GM10266 (cell line): ENCODE results near the gene C1QB.

Source experiments
- DNase-seq: peaks from one replicate; pipeline ENCODE4 v3.0.0; 2012; ENCODE audit errors: extremely low spot score
- TF ChIP-seq, protein P1 (sequence below): IDR thresholded peaks from 2 replicates; pipeline ENCODE4 v1.5.1; 2012; ENCODE audit warnings: mild to moderate bottlenecking, low read depth; ENCODE audit not compliant: control insufficient read depth, insufficient read depth; ENCODE audit errors: missing control alignments

Gene C1QB

GRCh38 chr1:22613572-22613918 lies 39.5 kb upstream of the C1QB start:
- TF ChIP-seq, protein P1, sequence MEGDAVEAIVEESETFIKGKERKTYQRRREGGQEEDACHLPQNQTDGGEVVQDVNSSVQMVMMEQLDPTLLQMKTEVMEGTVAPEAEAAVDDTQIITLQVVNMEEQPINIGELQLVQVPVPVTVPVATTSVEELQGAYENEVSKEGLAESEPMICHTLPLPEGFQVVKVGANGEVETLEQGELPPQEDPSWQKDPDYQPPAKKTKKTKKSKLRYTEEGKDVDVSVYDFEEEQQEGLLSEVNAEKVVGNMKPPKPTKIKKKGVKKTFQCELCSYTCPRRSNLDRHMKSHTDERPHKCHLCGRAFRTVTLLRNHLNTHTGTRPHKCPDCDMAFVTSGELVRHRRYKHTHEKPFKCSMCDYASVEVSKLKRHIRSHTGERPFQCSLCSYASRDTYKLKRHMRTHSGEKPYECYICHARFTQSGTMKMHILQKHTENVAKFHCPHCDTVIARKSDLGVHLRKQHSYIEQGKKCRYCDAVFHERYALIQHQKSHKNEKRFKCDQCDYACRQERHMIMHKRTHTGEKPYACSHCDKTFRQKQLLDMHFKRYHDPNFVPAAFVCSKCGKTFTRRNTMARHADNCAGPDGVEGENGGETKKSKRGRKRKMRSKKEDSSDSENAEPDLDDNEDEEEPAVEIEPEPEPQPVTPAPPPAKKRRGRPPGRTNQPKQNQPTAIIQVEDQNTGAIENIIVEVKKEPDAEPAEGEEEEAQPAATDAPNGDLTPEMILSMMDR: no peak
- DNase-seq: no peak

GRCh38 chr1:22613951-22614350 lies 39.1 kb upstream of the C1QB start:
- DNase-seq: no peak
- TF ChIP-seq, protein P1: no peak

DNA sequence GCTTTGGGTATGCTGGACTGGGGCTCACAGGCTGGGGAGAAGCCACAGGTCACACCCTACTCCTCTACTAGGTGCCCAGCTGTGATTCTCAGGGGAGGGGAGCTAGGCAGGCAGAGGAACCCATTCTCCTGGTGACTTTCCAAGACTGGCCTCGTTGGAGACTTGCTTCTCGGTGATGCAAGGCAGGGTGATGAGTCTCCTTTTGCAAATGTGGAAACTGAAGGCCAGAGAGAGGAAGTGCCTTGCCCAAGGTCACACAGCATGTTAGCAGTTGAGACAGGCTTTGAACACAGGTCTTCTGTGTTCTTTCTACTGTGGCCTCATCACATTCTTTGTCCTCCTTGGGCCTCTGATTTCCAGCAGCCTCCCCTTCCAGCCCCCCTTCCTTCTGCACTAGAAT lies 37.1 kb upstream of the C1QB start:
- TF ChIP-seq, protein P1: no peak
- no peak for DNase-seq

DNA sequence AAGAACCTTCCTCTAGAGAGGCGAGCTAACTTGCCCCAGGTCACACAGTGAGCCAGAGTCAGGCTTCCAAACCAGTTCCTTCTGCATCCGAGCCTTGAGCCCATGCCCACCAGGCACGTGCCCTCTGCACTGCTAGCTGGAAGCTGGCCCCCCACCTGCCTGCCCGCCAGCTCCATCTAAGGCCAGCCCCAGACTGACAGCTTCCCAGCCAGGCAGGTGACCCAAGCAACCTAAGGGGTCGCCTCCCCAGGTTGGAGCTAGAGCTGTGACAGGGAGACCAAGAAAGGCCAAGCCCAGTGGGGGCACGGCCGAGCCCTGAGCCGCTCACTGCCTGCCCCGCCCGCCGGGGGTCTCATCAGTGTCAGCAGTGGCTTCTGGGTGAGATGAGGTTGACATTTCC lies 36.5 kb upstream of the C1QB start:
- DNase-seq: no peak
- TF ChIP-seq, protein P1: no peak

DNA sequence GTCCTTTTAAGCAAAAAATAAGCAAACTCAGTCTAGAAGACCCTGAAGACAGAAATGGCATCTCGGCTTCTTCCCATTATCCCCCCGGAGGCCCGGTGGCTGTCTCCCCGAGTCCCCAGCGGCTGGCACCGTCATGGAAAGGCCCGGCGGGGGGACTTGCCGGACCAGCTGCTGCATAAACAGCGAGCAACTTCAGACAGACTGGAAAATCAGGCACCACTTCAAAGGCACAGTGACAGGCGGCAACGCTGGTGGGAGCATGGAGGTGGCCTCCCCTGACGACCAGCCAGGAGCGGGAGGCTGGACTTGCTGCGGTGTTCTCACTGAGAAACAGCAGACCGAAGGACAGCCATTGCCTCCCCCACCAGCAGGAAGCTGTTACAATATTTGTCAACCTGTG lies 35.0 kb upstream of the C1QB start:
- no peak for DNase-seq
- TF ChIP-seq, protein P1: no peak

- DNase-seq: no peak
These were observed 33.8 kb upstream of the C1QB start for GRCh38 chr1:22619252-22619651.

DNA sequence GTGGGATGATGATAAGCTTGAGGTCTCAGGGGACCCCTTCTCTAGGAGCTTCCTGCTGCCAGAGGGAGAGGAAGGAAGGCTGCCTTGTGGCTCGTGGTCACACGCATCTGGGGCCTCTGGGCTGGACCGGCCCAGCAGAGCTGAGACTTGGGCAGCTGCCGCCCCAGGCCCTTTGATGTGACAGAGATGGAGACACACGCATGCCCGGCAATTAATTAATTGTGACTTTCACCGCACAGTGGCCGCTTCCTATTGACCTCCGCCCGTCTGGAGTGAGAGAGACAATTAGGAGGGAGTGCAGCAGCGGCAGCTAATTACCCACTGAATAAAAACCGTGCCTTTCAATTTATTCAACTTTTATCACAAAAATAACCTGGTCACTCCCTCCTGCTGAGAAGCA lies 33.2 kb upstream of the C1QB start:
- TF ChIP-seq, protein P1: no peak
- no peak for DNase-seq

More at GRCh38 chr1:22619252-22619651, 33.8 kb upstream of the C1QB start:
- TF ChIP-seq, protein P1: no peak

GRCh38 chr1:22621761-22622160 lies 31.3 kb upstream of the C1QB start:
- TF ChIP-seq, protein P1: no peak
- DNase-seq: no peak
